HFFc6 (cell line): ENCODE results near the gene DNAH3. TPM values are rescaled to one million over a fixed set of nuclear protein-coding genes. Genes with fewer than 3 reads are reported as not detected.
A peak's percentile ranks its signal among the peaks of the same experiment; 100 is the strongest.
"Not testable (repeated sequence)": the region's sequence is repeated elsewhere in the genome, so short reads cannot be mapped to it uniquely, and the experiment has no call there.

Experiments
- DNase-seq: peaks from one replicate; pipeline ENCODE4 v3.0.0-alpha.2; 2018
- H3K27ac Mint-ChIP-seq: 2 replicates; pipeline ENCODE4 v1.8.0; 2020; ENCODE audit warnings: mild to moderate bottlenecking, mixed read lengths
- H3K27me3 Mint-ChIP-seq: 2 replicates; pipeline ENCODE4 v1.8.0; 2021; ENCODE audit warnings: mild to moderate bottlenecking, moderate library complexity, mixed read lengths; ENCODE audit not compliant: insufficient read depth
- H3K36me3 Mint-ChIP-seq: 2 replicates; pipeline ENCODE4 v1.8.0; 2021; ENCODE audit warnings: low read depth, mixed read lengths
- H3K4me1 Mint-ChIP-seq: 2 replicates; pipeline ENCODE4 v1.8.0; 2020; ENCODE audit warnings: low read depth, mixed read lengths
- H3K4me3 Mint-ChIP-seq: 2 replicates; pipeline ENCODE4 v1.8.0; 2020; ENCODE audit warnings: mild to moderate bottlenecking, moderate library complexity, mixed read lengths
- H3K9me3 Mint-ChIP-seq: 2 replicates; pipeline ENCODE4 v1.8.0; 2020; ENCODE audit warnings: mild to moderate bottlenecking, mixed read lengths
- CTCF ChIP-seq: fragments of 200-600 bp; sonication (generic); IDR thresholded peaks from 2 replicates; pipeline ENCODE4 v1.5.0; 2021; ENCODE audit warnings: antibody characterized with exemption, mild to moderate bottlenecking
- total RNA-seq, 6 experiments: library from RNA; stranded (reverse); fragmentation: NEBNext Ultra II Directional; extraction: Animal tissue kit (Norgen Biotek cat#: 25700); gene quantifications; 2 replicates in 1 of 6; 3 replicates in 5 of 6; pipeline ENCODE4 v1.2.3, GENCODE V29; 2021

Gene DNAH3
- total RNA-seq, 6 experiments from 2014 or later: not detected

- Mint-ChIP-seq H3K4me1 (peaks cover 13% of the 10 kb centered on the region), H3K9me3 (no peaks in the 10 kb centered on the region), H3K27me3 (no peaks in the 10 kb centered on the region), H3K27ac (no peak overlapping the region), H3K4me3 (no peak overlapping the region), H3K36me3 (no peaks in the 10 kb centered on the region)
- DNase-seq: no peak
- no peak for TF ChIP-seq CTCF
Measured at GRCh38 chr16:20937736-20938135, 212.9 kb downstream of the DNAH3 start.

DNA sequence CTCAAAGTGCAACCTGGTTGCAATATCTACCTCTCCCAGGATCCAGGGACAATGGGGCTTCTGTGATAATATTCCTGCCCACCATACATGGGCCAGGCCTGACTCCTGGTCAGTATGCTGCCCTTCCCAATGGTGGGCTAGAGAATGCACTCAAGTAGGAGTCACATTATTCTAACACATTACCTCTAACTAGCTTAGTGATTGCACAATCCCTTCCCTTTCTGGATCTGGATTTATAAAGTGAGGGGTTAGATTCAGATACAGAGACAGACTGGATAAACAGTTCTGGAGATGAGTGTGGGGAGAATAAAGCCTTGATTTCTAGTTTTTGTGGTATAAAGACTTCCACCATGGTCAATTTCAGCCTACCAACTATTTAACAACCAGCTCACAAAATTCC, 217.1 kb downstream of the DNAH3 start:
- no peak for TF ChIP-seq CTCF
- Mint-ChIP-seq H3K27me3 (no peaks in the 10 kb centered on the region), H3K4me3 (no peak overlapping the region), H3K27ac (no peak overlapping the region), H3K4me1 (peaks cover 28% of the 10 kb centered on the region), H3K9me3 (no peaks in the 10 kb centered on the region), H3K36me3 (no peaks in the 10 kb centered on the region)
- DNase-seq: no peak

DNA sequence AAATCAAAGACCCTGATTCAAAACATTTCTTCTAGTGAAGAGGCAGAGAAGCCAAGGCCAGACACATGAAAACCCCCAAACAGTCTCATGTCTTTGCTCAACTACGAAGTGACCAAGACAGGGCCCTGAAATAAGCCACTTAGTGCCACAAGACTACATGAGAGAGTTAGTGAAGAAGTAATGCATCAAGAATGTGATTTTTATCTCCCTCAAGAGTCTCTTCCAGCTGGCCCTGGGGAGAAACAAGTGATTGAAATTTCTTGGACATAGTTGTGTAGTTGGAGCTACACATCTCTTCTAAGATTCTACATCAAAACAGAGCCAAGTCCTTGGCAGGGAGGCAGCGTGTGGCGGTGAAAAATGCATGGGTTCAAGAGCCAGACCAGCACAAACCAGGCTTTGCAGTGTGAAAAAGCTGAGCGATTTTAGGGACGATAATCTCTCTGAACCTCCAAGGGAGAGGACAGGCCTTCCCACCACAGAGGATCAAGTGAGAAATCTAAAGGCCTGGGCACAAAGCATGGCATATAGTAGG, 219.5 kb downstream of the DNAH3 start:
- H3K4me3 Mint-ChIP-seq: no peak overlapping the region
- no peaks in the 10 kb centered on the region for H3K9me3 Mint-ChIP-seq
- no peak for TF ChIP-seq CTCF
- peaks cover 18% of the 10 kb centered on the region for H3K4me1 Mint-ChIP-seq
- peak; percentile 37 for DNase-seq
- H3K27me3 Mint-ChIP-seq: no peaks in the 10 kb centered on the region
- no peaks in the 10 kb centered on the region for H3K36me3 Mint-ChIP-seq
- peak overlapping the region; percentile 50; the same call in 1 of the 2 replicates for H3K27ac Mint-ChIP-seq

- no peak for DNase-seq
- H3K27ac Mint-ChIP-seq: peak overlapping the region; percentile 47; the same call in 1 of the 2 replicates
- no peak overlapping the region for H3K4me3 Mint-ChIP-seq
- no peaks in the 10 kb centered on the region for H3K36me3 Mint-ChIP-seq
- peaks cover 18% of the 10 kb centered on the region for H3K4me1 Mint-ChIP-seq
- H3K9me3 Mint-ChIP-seq: no peaks in the 10 kb centered on the region
- TF ChIP-seq CTCF: no peak
- H3K27me3 Mint-ChIP-seq: no peaks in the 10 kb centered on the region
Measured at GRCh38 chr16:20930365-20930690, 220.3 kb downstream of the DNAH3 start.

DNA sequence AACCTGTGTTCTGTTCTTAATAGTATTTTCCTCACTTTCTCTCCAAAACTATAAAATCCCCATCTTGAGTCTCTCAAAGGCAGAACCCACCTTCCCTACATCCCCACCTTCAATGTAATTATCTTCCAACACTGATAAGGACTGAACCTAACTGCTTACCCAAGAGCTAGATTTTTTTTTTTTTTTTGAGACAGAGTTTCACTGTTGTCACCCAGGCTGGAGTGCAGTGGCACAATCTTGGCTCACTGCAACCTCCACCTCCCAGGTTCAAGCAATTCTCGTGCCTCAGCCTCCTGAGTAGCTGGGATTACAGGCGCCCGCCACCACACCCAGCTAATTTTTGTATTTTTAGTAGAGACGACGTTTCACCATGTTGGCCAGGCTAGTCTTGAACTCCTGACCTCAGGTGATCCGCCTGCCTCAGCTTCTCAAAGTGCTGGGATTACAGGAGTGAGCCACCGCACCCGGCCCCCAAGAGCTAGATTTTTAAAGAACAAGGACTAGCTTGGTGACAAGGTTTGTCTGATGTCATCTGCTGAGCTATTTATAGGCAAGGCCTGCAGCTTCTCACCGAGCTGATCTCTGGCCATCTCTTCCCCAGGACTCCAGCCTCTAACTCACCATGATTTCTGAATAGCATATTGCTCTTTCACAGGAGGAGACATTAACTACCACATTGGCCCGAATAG, 220.8 kb downstream of the DNAH3 start:
- peaks cover 18% of the 10 kb centered on the region for H3K4me1 Mint-ChIP-seq

GRCh38 chr16:20928774-20929411, 221.8 kb downstream of the DNAH3 start:
- Mint-ChIP-seq H3K36me3 (no peaks in the 10 kb centered on the region; the same call in 1 of the 2 replicates), H3K27ac (no peak overlapping the region), H3K9me3 (no peaks in the 10 kb centered on the region), H3K4me3 (no peak overlapping the region), H3K4me1 (peaks cover 18% of the 10 kb centered on the region), H3K27me3 (no peaks in the 10 kb centered on the region)
- TF ChIP-seq CTCF: no peak
- no peak for DNase-seq

More for the DNA sequence above, 220.8 kb downstream of the DNAH3 start:
- not testable (repeated sequence) for H3K27me3 Mint-ChIP-seq, H3K4me3 Mint-ChIP-seq, H3K9me3 Mint-ChIP-seq, H3K36me3 Mint-ChIP-seq
- H3K27ac Mint-ChIP-seq: peak overlapping the region; percentile 47; the same call in 1 of the 2 replicates
- peak; percentile 24 for DNase-seq
